HL-60 (cell line): ENCODE data around the gene CCDC47.
A peak's percentile ranks its signal among the peaks of the same experiment; 100 is the strongest.

Experiments used
- CTCF ChIP-seq: IDR thresholded peaks from one replicate; pipeline ENCODE4 v1.5.1; 2011; ENCODE audit warnings: low read length, control low read depth, inconsistent platforms; ENCODE audit not compliant: insufficient read depth
- POLR2AphosphoS5 ChIP-seq: IDR thresholded peaks from 2 replicates; pipeline ENCODE4 v1.6.1; 2012; ENCODE audit warnings: low read depth
- REST ChIP-seq: IDR thresholded peaks from 2 replicates; pipeline ENCODE4 v1.6.1; 2012; ENCODE audit warnings: low read depth; ENCODE audit not compliant: insufficient replicate concordance
- SPI1 ChIP-seq: IDR thresholded peaks from 2 replicates; pipeline ENCODE4 v1.6.1; 2012; ENCODE audit warnings: low read depth, mild to moderate bottlenecking, borderline replicate concordance

DNA sequence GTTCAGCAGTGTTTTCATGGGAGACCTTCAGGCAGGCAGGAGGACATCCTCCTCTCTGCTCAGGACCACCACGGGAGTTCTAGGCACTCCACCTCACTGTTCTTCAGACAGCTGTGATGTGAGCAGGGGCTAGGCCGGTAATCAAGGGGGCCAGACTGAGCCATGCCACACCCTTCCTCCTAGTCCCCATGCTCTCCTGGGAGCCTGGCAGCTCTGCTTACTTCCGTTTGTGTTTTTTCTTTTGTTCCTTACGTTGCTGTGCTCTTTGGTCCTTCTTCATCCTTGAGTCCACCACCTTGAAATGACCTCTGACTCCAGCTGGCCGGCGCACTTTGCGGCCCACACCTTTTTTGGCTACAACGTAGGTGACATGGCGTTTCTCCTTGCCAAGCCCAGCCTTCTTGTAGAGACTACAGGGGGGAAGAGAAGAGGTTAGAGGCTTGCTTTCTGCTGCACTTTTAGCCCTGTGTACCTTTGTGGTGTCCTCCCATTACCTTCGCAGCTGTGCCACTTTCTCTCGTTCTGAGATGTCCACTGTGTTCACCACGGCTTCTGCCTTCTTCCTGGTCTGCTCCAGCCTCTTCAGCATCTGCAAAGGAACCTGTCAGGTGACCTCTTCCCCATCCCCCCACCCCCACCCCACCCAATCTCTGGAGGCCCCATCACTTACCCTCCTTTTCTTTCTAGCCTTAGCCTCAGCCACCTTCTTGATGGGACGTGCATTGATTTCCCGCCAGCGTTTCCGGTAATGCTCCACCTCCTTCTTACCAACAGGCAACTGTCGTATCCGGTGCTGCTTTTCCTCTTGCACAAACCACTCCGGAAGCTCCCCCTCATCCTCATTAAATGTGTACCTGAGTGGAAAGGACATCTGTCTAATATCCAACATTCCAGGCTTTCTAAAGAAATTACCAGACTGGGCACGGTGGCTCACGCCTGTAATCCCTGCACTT lies 46.5 kb upstream of the CCDC47 start:
- TF ChIP-seq CTCF (no peak), SPI1 (no peak), POLR2AphosphoS5 (peak; percentile 56), REST (no peak)
